Type B pancreatic cell (in vitro differentiated cells): ENCODE measurements around the gene SKAP1. TPM values are rescaled to one million over a fixed set of nuclear protein-coding genes. Genes with fewer than 3 reads are reported as not detected.
A peak's percentile ranks its signal among the peaks of the same experiment; 100 is the strongest.
"Not testable (repeated sequence)": the region's sequence is repeated elsewhere in the genome, so short reads cannot be mapped to it uniquely, and the experiment has no call there.

ENCODE experiments used
- DNase-seq: peaks from one replicate; pipeline ENCODE4 v3.0.0; 2021; ENCODE audit warnings: mixed read lengths; ENCODE audit not compliant: unreplicated experiment; ENCODE audit errors: extremely low spot score
- H3K27ac Mint-ChIP-seq: 2 replicates; pipeline ENCODE4 v1.8.0; 2021; ENCODE audit warnings: mild to moderate bottlenecking, mixed read lengths
- H3K27me3 Mint-ChIP-seq: 2 replicates; pipeline ENCODE4 v1.8.0; 2021; ENCODE audit warnings: mixed read lengths
- H3K36me3 Mint-ChIP-seq: 2 replicates; pipeline ENCODE4 v1.8.0; 2021; ENCODE audit warnings: mixed read lengths
- H3K4me1 Mint-ChIP-seq: one replicate; pipeline ENCODE4 v1.8.0; 2021; ENCODE audit warnings: mixed read lengths; ENCODE audit not compliant: unreplicated experiment
- H3K4me3 Mint-ChIP-seq: 2 replicates; pipeline ENCODE4 v1.8.0; 2021; ENCODE audit warnings: mild to moderate bottlenecking, mixed read lengths
- H3K9me3 Mint-ChIP-seq: 2 replicates; pipeline ENCODE4 v1.8.0; 2021; ENCODE audit warnings: mixed read lengths
- CTCF ChIP-seq: fragments of 200-600 bp; sonication (generic); conservative IDR thresholded peaks from 2 replicates; pipeline ENCODE4 v1.5.0; 2021; ENCODE audit warnings: antibody characterized with exemption, mild to moderate bottlenecking
- total RNA-seq: library from RNA; stranded (reverse); gene quantifications from 2 replicates; pipeline ENCODE4 v1.2.1, GENCODE V29; 2021; ENCODE audit warnings: low replicate concordance

SKAP1 gene
- total RNA-seq, 1 donor from 2014 or later, result 0.43 TPM

- Mint-ChIP-seq H3K9me3 (peaks cover 8% of the 10 kb centered on the region), H3K27ac (peak overlapping the region; percentile 18), H3K4me1 (peaks cover 8% of the 10 kb centered on the region), H3K27me3 (peaks cover 40% of the 10 kb centered on the region), H3K36me3 (no peaks in the 10 kb centered on the region), H3K4me3 (peak overlapping the region; percentile 78)
- no peak for DNase-seq
- TF ChIP-seq CTCF, result no peak
Observed at GRCh38 chr17:48456589-48456988, 26.6 kb upstream of the SKAP1 start.

GRCh38 chr17:48455791-48456190 is 25.8 kb upstream of the SKAP1 start:
- no peak for TF ChIP-seq CTCF
- Mint-ChIP-seq H3K36me3 (no peaks in the 10 kb centered on the region), H3K4me3 (no peak overlapping the region), H3K9me3 (peaks cover 8% of the 10 kb centered on the region), H3K4me1 (peaks cover 12% of the 10 kb centered on the region), H3K27me3 (peaks cover 46% of the 10 kb centered on the region), H3K27ac (no peak overlapping the region)
- no peak for DNase-seq

- TF ChIP-seq CTCF, result no peak
- H3K27me3 Mint-ChIP-seq, result peaks cover 42% of the 10 kb centered on the region
- peaks cover 4% of the 10 kb centered on the region for H3K36me3 Mint-ChIP-seq
- no peak overlapping the region for H3K27ac Mint-ChIP-seq
- no peak overlapping the region for H3K4me3 Mint-ChIP-seq
- H3K4me1 Mint-ChIP-seq, result peaks cover 12% of the 10 kb centered on the region
- H3K9me3 Mint-ChIP-seq, result peaks cover 12% of the 10 kb centered on the region
- DNase-seq, result no peak
Observed at GRCh38 chr17:48453447-48453846, 23.4 kb upstream of the SKAP1 start.

- peaks cover 4% of the 10 kb centered on the region for H3K36me3 Mint-ChIP-seq
- H3K4me3 Mint-ChIP-seq, result no peak overlapping the region
- peaks cover 32% of the 10 kb centered on the region for H3K27me3 Mint-ChIP-seq
- H3K9me3 Mint-ChIP-seq, result peaks cover 12% of the 10 kb centered on the region
- peaks cover 5% of the 10 kb centered on the region for H3K4me1 Mint-ChIP-seq
- no peak for TF ChIP-seq CTCF
- no peak overlapping the region for H3K27ac Mint-ChIP-seq
- no peak for DNase-seq
Observed at GRCh38 chr17:48451489-48451888, 21.5 kb upstream of the SKAP1 start.

GRCh38 chr17:48449335-48449734 is 19.3 kb upstream of the SKAP1 start:
- not testable (repeated sequence) for H3K36me3 Mint-ChIP-seq, DNase-seq, H3K27ac Mint-ChIP-seq, H3K4me3 Mint-ChIP-seq
- H3K27me3 Mint-ChIP-seq, result peaks cover 32% of the 10 kb centered on the region
- peaks cover 13% of the 10 kb centered on the region for H3K4me1 Mint-ChIP-seq
- H3K9me3 Mint-ChIP-seq, result peaks cover 11% of the 10 kb centered on the region

GRCh38 chr17:48445248-48445620 is 15.2 kb upstream of the SKAP1 start:
- DNase-seq, result no peak
- peaks cover 14% of the 10 kb centered on the region for H3K4me1 Mint-ChIP-seq
- TF ChIP-seq CTCF, result no peak
- no peak overlapping the region for H3K27ac Mint-ChIP-seq
- H3K4me3 Mint-ChIP-seq, result no peak overlapping the region
- peaks cover 9% of the 10 kb centered on the region for H3K9me3 Mint-ChIP-seq
- H3K36me3 Mint-ChIP-seq, result no peaks in the 10 kb centered on the region
- peaks cover 14% of the 10 kb centered on the region for H3K27me3 Mint-ChIP-seq
